ENCODE results near the gene PER1. TPM values are rescaled to one million over a fixed set of nuclear protein-coding genes. Genes with fewer than 3 reads are reported as not detected.

The PER1 gene
- total and polyA plus RNA-seq, 10 of the 15 experiments (the other 5 are each of a cell fraction or from before 2014, with no cell fraction given): 0.02 to 25.1 (median 5.4) TPM

DNA sequence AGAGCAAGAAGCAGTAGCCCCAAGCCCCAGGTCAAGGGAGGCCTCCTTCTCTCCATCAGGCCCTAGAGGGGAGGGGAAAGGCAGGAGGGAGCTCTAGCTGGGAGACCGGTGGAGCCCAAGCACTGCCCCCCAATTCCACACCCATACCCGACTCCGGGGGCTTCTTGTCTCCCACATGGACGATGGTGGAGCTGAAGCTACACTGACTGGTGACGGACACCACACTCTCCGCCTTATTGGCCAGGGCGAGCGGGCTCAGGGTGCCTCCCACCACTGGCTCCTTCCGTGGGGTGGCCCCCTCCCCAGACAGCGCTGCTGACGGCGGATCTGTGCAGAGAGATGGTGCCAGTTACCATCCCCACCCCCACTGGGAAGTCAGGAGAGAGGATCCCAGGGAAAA is 6.4 kb downstream of the PER1 start (continued):
- no peak for TF ChIP-seq MLLT1 (IDR thresholded peaks at IDR 0.05)
- TF ChIP-seq KDM1A (IDR thresholded peaks at IDR 0.05; ENCODE audit: borderline replicate concordance): no peak
- TF ChIP-seq IRF3 (IDR thresholded peaks at IDR 0.05): no peak
- no peak for TF ChIP-seq MTA2 (IDR thresholded peaks at IDR 0.05; ENCODE audit: low read depth)
- TF ChIP-seq NR2F1 (conservative IDR thresholded peaks at IDR 0.05): no peak
- TF ChIP-seq, protein P1, sequence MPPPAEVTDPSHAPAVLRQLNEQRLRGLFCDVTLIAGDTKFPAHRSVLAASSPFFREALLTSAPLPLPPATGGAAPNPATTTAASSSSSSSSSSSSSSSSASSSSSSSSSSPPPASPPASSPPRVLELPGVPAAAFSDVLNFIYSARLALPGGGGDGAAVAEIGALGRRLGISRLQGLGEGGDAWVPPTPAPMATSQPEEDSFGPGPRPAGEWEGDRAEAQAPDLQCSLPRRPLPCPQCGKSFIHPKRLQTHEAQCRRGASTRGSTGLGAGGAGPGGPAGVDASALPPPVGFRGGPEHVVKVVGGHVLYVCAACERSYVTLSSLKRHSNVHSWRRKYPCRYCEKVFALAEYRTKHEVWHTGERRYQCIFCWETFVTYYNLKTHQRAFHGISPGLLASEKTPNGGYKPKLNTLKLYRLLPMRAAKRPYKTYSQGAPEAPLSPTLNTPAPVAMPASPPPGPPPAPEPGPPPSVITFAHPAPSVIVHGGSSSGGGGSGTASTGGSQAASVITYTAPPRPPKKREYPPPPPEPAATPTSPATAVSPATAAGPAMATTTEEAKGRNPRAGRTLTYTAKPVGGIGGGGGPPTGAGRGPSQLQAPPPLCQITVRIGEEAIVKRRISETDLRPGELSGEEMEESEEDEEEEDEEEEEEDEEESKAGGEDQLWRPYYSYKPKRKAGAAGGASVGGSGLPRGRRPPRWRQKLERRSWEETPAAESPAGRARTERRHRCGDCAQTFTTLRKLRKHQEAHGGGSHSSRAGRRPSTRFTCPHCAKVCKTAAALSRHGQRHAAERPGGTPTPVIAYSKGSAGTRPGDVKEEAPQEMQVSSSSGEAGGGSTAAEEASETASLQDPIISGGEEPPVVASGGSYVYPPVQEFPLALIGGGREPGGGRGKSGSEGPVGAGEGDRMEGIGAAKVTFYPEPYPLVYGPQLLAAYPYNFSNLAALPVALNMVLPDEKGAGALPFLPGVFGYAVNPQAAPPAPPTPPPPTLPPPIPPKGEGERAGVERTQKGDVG (CRISPR knock-in tag; IDR thresholded peaks at IDR 0.05): no peak
- no peak for TF ChIP-seq NFYA (IDR thresholded peaks at IDR 0.05; ENCODE audit: borderline replicate concordance, low read depth, low read length)
- TF ChIP-seq NR2C2 (IDR thresholded peaks at IDR 0.05; ENCODE audit: borderline replicate concordance, control insufficient read depth, insufficient read length, low read depth): no peak
- TF ChIP-seq RAD51 (IDR thresholded peaks at IDR 0.05): no peak
